IPS-NIHi11 (cell line): ENCODE results near the gene BRIX1.
"Not testable (repeated sequence)": the region's sequence is repeated elsewhere in the genome, so short reads cannot be mapped to it uniquely, and the experiment has no call there.

Experiments used
- DNase-seq: peaks from one replicate; pipeline ENCODE4 v3.0.0; 2012; ENCODE audit warnings: mixed read lengths, low spot score

The BRIX1 gene

DNA sequence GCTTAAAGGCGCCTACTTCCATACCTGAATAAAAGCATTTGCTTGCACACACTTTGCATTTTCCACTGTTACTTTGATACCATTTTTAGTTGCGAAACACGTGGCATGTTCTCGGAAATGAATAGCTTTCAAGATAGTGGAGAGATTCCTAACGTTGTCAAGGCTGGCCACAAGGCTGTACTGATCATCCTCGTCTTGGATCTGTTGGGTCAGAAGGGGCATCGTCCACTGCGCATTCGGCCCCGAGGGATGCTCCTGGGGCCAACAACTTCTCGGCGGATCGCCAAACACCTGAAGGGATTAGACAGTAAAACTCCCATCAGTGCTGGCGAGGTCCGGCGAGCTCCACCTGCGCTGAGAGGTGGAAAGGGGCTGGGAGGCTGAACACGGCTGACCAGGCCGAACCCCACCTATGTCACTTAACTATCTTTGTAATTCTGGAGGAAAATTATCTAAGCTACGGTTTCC lies 806 bp upstream of the BRIX1 start:
- DNase-seq, result peak; percentile 26

DNA sequence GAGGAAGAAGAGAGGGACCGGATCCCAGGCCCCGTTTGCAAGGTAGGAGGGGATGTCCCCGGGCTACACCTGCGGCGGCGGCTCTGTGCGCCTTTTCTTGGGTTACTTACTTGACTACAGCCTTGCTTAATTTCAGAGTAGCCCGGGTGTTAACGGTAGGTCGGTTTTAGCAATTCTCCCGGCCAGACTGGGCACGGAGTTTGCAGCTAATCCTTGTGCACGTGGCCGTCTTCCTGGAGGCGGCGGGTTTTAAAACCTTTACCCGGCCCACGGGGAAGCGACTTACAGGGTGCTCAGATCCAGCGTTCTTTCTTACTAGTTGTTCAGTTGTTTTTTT lies 313 bp downstream of the BRIX1 start:
- DNase-seq, result no peak

GRCh38 chr5:34916518-34916917 lies 1.0 kb downstream of the BRIX1 start:
- DNase-seq, result no peak

- DNase-seq, result no peak
Observed at GRCh38 chr5:34918025-34918424, 2.5 kb downstream of the BRIX1 start.

DNA sequence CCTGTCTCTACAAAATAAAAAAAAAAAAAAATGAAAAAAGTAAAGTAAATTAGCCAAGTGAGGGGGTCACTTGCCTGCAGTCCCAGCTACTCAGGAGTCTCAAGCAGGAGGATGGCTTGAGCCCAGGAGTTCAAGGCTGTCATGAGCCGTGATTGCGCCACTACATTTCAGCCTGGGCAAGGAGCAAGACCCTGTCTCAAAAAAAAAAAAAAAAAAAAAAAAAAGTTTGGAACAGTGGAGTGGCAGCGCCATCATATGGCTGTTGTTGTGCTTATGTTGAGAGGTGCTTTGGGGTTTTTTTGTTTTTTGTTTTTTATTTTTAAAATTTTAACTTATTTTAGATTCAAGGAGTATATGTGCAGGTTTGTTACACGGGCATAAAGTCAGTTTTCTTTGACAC lies 3.6 kb downstream of the BRIX1 start:
- no peak for DNase-seq

DNA sequence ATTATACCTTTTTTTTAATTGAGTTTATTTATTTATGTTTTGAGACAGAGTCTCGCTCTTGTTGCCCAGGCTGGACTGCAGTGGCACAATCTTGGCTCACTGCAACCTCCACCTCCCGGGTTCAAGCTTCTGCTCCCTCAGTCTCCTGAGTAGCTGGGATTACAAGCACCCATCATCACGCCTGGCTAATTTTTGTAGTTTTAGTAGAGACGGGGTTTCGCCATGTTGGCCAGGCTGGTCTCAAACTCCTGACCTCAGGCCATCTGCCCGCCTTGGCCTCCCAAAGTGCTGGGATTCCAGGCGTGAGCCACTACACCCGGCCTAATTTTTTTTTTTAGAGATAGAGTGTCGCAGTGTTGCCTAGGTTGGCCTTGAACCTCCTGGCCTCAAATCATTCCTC lies 7.7 kb downstream of the BRIX1 start:
- not testable (repeated sequence) for DNase-seq

- DNase-seq, result peak; percentile 19
Observed at GRCh38 chr5:34923694-34924461, 8.4 kb downstream of the BRIX1 start.

GRCh38 chr5:34924462-34924765 lies 8.9 kb downstream of the BRIX1 start:
- DNase-seq, result no peak

DNA sequence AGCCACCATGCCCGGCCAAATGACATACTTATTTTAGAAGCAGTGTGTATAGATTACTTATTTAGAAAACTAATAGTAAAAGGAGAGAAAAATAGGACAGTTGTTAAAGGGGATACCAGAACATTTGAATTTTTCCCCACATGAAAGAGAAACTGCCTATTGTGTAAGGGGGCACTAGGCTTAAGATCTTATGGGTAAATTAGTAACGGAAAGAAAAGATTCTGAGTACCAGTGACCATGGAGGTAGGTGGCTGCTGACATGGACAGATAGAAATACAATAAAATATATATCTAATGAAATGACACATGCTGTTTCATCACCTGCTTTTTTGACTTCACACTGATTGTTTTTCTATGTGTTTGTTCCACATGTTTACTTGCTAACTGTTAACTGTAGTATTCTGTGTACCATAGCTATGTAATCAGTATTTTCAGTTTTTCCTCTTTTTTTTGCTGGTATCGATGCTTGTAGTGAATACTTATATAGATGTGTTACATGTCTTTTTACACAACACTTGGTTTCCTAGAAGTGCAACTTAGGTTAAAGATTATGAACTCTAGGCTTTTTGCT lies 10.9 kb downstream of the BRIX1 start:
- DNase-seq, result no peak

GRCh38 chr5:34927785-34928184 lies 12.3 kb downstream of the BRIX1 start:
- DNase-seq, result no peak

DNA sequence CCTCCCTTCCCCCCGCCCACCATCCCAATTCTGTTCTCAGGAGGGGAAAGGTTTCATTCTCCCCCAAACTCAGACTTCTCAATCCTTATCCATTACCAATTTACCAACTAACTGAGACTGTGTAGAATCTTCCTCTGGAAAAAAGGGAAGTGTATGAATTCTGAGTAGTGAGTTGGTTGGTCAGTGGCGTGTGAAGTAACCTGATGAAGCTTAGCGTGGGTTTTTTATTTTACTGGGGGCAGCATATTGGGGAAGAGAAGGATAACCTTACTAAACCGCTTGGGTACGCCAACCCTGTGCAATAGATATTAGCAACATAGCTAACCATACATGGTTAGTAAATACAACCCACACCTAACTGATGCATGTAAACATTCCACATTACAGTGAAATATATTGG lies 12.8 kb downstream of the BRIX1 start:
- DNase-seq, result no peak

- peak; percentile 98 for DNase-seq
Observed at GRCh38 chr5:34929134-34929719, 13.7 kb downstream of the BRIX1 start, which contains the start of gene DNAJC21. Gene DNAJC21 (plus strand): TSS chr5:34929559. CDS start chr5:34929820, 261 bp downstream.

DNA sequence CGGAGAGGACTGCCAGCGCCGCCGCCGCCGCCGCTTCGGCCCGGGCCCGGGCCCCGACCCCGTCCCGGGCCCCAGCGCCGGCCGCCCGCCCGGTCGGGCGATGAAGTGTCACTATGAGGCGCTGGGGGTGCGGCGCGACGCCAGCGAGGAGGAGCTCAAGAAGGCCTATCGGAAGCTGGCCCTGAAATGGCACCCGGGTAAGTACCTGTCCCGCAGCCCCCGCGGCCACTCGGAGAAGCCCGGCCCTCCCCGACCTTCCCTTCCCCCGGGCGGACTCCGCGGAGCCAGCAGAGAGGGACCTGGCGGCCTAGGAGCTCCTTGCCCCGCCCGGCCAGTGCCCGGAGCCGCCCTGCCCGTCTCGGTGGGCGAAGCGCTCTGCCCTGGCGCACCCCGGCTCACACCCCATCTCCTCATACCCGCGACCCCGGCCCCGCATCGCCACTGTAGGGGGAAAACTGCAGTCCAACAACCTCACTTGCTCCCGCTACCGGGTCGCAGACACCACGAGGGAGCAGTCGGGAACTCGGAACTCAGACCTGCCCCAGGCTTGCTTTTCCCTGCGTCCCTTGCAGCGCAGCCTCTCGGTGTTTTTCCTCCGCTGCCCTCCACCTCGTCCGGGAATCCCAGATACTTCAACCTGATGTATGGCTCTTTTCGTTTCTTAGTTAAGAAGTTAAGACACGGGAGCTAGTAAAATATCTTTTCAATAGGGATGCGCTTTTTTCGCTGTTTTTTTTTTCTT lies 14.4 kb downstream of the BRIX1 start:
- DNase-seq, result peak; percentile 84

GRCh38 chr5:34930462-34930844 lies 14.9 kb downstream of the BRIX1 start:
- no peak for DNase-seq

GRCh38 chr5:34930870-34931269 lies 15.4 kb downstream of the BRIX1 start:
- no peak for DNase-seq

DNA sequence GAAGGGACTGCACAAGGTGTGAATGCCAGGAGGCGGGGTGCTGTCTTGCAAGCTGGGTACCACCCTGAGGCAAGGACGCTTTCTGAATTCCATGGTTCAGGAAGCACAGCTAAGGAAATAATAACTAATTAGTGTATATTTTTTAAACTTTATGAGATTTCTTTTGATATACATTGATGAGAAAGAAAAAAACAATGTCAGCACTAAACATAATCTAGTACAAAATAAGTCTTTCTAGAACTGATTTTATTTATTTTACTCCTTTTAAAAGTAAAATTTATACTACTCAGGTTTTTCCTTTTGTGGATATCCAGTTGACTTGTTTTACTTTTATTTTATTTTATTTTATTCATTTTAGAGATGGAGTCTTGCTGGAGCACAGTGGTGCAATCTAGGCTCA lies 17.4 kb downstream of the BRIX1 start:
- DNase-seq, result no peak

- DNase-seq, result no peak
Observed at GRCh38 chr5:34941936-34942335, 26.4 kb downstream of the BRIX1 start.

DNA sequence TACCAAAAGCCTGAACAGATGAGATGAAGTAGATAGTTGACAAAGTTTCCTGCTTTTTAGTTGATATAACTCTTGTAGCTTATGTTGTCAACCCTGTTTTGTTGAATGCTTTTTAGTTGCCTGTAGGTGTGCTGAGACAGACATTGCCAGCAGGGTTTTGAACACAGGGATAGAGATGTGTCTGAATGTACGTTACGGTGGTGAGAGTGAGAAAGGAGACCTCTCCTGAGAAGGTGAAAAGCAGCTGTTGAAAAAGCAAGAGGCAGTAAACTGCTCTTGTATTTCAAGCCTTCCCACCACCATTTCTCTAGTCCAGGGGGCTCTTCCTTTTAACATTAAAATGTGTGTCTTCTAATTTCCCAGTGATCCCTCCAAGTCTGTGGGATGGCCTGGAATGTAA lies 28.5 kb downstream of the BRIX1 start:
- no peak for DNase-seq

- no peak for DNase-seq
Observed at GRCh38 chr5:34944460-34945047, 29.0 kb downstream of the BRIX1 start.

DNA sequence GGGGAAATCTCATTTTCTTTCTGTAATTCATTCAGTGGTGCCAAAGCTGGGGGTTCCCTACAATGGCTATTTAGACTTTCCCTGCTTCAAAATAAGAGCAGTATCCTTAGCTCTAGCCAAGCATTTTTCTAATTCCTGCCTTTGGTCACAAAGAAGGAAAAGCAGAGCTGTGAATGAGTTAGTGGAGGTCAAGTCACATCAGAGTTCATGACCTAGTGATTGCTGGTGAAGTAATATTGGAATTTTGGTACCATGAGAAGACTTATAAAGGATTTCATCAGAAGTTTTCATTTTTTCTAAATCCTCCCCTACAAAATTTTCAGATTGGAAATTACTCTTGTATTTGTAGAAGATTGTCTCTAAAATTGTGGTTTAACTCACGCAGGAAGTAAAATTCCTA lies 41.8 kb downstream of the BRIX1 start:
- no peak for DNase-seq

DNA sequence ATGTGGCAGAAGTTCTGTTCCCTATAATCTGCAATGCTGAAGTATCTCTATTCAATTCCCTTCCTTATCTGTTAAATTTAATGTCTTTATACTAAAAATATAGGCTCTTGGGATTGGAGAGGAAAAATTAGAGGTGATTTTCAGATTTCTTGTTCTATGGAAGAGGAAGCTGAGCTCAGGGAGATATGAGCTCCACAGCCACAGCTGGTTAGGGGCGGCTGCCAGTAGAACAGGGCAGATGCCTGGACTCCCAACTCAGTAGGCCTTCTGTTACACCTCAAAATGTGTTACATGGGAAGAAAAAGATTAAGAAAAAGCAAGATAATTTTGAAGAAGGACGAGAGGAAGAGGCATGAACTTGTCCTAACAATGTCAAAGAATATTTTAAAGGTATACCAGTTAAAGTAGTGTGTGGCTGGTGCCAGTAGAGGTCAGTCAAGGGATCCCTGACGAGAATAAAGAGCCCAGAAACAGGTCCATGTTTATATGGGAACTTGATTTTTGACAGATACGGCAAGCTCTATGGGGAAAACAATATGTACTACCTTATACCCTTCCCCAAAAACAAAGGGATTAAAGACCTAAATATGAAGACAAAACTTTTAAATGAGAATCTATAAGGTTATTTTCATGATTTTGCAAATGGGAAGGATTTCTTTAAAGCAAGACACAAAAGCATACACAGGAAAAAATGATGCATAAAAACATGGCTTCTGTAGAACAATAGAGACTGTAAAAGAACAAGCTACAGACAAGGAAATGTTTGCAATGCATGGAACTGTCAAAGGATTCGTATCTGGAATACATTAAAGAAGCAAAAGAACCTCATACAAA lies 42.6 kb downstream of the BRIX1 start:
- DNase-seq, result peak; percentile 43

GRCh38 chr5:34959323-34959722 lies 43.8 kb downstream of the BRIX1 start:
- DNase-seq, result no peak
